Omental fat pad (tissue), 4 donors: ENCODE results near the gene MRGPRX3. TPM values are rescaled to one million over a fixed set of nuclear protein-coding genes. Genes with fewer than 3 reads are reported as not detected.
A peak's percentile ranks its signal among the peaks of the same experiment; 100 is the strongest.
"Not testable (repeated sequence)": the region's sequence is repeated elsewhere in the genome, so short reads cannot be mapped to it uniquely, and the experiment has no call there.

Experiments used
- ATAC-seq: fragments of 150-250 bp; one replicate; pipeline ENCODE4 v1.9.1; 2016; ENCODE audit warnings: mild to moderate bottlenecking, moderate library complexity; ENCODE audit not compliant: low FRiP score
- DNase-seq: peaks from one replicate; pipeline ENCODE4 v3.0.0-alpha.2; 2019; ENCODE audit warnings: low spot score
- total RNA-seq, 4 donors: library from RNA; depleted of rRNA; stranded (reverse); fragments of >200 nt; gene quantifications; one replicate each; pipeline ENCODE4 v1.1.0, GENCODE V29; 2016
- TF ChIP-seq, protein P1 (sequence below), 3 donors: fragments of 450-650 bp; IDR thresholded peaks; one replicate each; pipeline ENCODE4 v1.5.1; 2016 to 2017; ENCODE audit warnings: antibody characterized with exemption in 3 of 3, mild to moderate bottlenecking in 3 of 3, moderate library complexity in 2 of 3

Gene MRGPRX3
- total RNA-seq, 4 donors from 2014 or later = not detected

DNA sequence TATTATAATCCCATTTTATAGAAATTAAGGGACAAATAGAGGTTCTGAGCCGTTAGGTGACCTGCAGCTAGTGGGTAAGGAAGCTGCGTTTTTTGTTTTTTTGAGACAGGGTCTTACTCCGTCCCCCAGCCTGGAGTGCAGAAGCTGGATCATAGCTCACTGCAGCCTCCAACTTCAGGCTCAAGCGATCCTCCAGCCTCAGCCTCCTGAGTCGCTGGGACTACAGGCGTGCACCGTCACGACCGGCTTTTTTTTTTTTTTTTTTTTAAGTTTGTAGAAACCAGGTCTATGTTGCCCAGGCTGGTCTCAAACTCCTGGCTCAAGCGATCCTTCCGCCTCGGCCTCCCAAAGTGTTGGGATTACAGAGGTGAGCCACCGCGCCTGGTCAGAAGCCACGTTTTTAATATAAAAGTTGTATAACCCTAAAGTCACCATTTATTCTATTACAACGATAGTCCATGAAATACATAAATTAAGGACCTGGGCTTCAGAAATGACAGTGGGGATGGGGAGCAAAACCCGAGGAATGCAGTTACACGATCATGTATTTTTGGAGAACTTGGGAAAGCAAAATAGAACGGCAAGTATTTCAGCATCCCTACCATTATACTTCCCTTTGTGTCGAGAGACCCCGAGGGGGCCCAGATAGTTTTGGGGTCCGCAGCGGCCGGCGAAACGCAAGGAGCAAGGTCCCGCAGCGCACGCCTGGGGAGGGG, 27.1 kb upstream of the MRGPRX3 start:
- DNase-seq (no peak), ATAC-seq (no peak)
- TF ChIP-seq, protein P1, sequence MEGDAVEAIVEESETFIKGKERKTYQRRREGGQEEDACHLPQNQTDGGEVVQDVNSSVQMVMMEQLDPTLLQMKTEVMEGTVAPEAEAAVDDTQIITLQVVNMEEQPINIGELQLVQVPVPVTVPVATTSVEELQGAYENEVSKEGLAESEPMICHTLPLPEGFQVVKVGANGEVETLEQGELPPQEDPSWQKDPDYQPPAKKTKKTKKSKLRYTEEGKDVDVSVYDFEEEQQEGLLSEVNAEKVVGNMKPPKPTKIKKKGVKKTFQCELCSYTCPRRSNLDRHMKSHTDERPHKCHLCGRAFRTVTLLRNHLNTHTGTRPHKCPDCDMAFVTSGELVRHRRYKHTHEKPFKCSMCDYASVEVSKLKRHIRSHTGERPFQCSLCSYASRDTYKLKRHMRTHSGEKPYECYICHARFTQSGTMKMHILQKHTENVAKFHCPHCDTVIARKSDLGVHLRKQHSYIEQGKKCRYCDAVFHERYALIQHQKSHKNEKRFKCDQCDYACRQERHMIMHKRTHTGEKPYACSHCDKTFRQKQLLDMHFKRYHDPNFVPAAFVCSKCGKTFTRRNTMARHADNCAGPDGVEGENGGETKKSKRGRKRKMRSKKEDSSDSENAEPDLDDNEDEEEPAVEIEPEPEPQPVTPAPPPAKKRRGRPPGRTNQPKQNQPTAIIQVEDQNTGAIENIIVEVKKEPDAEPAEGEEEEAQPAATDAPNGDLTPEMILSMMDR (IDR thresholded peaks at IDR 0.05) = no peak

DNA sequence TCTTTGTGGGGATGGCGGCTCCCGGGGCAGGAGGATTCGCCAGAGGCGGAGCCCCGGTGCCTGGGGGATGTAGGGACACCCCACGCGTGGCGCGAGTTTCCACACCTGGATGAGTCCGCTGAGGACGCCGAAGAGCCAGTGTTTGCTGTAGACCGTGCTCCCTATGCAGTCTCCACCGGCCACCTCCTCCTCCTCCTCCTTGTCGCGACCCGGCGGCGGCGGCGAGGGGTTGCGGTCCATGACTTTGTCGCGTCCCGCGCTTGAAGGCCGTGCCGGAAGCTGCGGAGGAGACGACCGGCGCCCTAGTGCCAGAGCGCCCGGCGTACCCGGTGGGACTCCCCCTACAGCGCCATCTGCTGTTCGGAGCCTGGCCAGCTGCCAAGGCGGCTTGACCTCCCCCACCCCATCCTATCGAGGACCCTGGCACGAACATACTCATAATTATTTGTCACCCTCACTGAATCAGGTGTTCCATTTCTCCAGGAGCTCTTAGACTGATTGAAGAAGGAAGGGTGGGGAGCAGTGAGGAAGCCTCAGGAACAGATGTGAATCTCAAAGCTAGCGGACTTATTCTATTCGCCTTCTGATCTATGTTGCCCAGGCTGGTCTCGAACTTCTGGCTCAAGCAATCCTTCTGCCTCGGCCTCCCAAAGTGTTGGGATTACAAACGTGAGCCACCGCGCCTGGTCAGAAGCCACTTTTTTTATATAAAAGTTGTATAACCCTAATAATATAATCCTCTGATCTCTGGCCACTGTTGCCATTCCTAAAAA, 26.4 kb upstream of the MRGPRX3 start, which contains the start of gene SAAL1:
TSS of gene SAAL1 (minus strand) at position 281 of the 773 bp plus-strand sequence. CDS start at position 240, 41 bp downstream.
- TF ChIP-seq, protein P1 (IDR thresholded peaks at IDR 0.05) = no peak
- peak; percentile 91 for ATAC-seq
- peak; percentile 59 for DNase-seq

DNA sequence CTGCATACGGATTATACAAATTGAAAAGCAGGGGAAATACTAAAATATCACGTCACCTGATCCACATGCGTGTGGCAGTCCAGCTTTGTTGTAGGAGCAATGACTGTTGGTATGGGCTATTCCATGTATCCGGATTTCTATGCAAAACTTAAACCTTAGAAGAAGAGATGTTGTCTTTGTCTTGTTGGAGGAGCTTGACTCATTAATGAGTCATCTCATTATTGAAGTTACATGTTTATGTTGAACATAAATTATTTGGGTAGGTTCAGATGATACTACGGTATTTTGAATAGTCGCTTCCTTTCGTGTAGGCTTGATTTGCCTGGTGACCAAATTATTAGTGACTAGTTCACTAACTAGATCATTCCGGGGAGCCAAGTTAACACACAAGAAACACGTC, 25.7 kb upstream of the MRGPRX3 start:
- TF ChIP-seq, protein P1 (IDR thresholded peaks at IDR 0.05) = no peak
- no peak for DNase-seq
- ATAC-seq = no peak

DNA sequence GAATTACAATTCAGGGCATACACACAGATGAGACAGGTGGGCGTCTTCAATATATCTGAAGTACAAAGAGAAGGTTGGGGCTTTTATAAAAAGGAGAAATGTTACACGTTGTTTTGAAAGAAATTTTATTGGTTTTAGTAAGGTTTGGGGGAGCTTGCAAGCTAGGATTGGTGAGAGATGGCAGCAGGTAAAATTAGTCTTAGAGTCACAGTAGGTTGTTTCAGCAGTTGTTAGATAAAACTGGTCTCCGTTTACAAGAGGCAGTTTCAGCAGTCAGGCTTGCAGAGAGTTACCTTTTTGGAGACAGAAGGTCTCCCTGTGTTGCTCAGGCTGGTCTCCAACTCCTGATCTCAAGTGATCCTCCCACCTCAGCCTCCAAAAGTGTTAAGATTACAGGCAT, 24.1 kb upstream of the MRGPRX3 start:
- ATAC-seq = no peak
- no peak for DNase-seq
- TF ChIP-seq, protein P1 (IDR thresholded peaks at IDR 0.05) = no peak

DNA sequence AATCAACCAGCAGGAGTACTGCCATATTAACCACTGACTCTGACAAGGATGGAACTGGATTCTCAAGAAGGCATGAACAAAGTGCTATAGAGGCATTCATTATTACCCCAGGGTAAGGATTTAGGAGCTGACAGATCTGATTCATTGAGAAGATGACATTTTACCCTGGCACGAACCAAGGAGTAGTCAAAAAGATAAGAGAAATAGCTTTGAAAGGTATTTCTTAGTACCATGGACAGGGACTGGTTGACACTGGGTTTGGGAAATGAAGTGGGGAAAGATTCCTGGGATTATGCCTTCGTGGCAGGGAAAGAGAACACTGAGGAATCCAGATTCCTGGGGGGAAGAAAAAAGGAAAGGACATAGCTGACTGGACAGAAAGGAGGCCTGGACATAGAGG, 21.4 kb upstream of the MRGPRX3 start:
- TF ChIP-seq, protein P1 (IDR thresholded peaks at IDR 0.05) = no peak
- DNase-seq (no peak), ATAC-seq (no peak)

DNA sequence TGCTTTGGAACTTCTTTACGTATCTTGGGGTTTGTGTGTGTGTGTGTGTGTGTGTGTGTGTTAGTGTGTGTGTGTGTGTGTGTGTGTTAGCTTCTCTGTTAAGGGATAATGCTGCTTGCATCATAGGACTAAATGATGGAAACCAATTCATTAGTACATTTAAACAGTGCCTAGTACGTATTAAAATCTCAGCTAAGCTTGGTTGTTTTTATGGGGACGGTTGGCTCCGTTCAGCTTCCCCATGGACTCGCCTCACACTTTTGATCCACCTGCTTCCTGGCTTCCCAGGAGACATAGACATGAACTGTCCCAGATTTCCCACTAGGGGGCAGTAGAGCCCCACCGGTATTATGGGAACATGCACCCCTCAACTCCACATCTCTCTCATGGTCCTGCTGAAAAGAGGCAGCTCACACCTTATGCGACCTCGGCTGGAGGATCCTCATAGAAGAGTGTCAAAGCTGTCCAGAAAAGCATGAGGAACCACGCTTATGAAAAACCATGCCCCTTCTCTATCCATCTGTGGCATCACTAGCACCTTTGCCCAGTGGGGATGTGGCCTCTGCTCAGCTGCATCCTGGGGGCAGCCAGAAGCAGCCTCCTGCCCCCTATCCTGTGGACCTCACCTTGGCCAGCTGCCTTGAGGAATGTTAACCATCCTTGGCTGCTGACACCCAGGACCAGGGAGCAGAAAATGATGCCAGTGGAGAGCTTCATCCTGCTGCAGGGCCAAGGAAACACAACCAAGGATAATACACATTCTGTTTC, 16.8 kb upstream of the MRGPRX3 start:
- DNase-seq (no peak), ATAC-seq (peak; percentile 50)
- TF ChIP-seq, protein P1 (IDR thresholded peaks at IDR 0.05) = peak in 1 of 3 donors; percentile 39

DNA sequence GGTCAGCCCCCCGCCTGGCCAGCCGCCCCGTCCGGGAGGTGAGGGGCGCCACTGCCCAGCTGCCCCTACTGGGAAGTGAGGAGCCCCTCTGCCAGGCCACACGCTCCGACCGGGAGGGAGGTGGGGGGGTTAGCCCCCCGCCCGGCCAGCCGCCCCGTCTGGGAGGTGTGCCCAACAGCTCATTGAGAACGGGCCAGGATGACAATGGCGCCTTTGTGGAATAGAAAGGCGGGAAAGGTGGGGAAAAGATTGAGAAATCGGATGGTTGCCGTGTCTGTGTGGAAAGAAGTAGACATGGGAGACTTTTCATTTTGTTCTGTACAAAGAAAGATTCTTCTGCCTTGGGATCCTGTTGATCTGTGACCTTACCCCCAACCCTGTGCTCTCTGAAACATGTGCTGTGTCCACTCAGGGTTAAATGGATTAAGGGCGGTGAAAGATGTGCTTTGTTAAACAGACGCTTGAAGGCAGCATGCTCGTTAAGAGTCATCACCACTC, 11.0 kb upstream of the MRGPRX3 start:
- not testable (repeated sequence) for ATAC-seq, DNase-seq

DNA sequence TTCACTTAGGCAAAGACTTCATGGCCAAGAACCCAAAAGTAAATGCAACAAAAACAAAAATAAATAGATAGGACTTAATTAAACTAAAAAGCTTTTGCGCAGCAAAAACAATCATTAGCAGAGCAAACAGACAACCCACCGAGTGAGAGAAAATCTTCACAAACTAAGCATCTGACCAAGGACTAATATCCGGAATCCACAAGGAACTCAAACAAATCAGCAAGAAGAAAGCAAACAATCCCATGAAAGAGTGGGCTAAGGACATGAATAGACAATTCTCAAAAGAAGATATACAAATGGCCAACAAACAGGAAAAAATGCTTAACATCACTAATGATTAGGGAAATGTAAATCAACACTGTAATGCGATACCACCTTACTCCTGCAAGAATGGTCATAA, 1.3 kb upstream of the MRGPRX3 start:
- DNase-seq, ATAC-seq: not testable (repeated sequence)
